ENCODE results near the gene LAMB3. TPM values are rescaled to one million over a fixed set of nuclear protein-coding genes. Genes with fewer than 3 reads are reported as not detected.

The LAMB3 gene
- total RNA-seq, 2 experiments from 2014 or later: 0.25 to 0.31 TPM

DNA sequence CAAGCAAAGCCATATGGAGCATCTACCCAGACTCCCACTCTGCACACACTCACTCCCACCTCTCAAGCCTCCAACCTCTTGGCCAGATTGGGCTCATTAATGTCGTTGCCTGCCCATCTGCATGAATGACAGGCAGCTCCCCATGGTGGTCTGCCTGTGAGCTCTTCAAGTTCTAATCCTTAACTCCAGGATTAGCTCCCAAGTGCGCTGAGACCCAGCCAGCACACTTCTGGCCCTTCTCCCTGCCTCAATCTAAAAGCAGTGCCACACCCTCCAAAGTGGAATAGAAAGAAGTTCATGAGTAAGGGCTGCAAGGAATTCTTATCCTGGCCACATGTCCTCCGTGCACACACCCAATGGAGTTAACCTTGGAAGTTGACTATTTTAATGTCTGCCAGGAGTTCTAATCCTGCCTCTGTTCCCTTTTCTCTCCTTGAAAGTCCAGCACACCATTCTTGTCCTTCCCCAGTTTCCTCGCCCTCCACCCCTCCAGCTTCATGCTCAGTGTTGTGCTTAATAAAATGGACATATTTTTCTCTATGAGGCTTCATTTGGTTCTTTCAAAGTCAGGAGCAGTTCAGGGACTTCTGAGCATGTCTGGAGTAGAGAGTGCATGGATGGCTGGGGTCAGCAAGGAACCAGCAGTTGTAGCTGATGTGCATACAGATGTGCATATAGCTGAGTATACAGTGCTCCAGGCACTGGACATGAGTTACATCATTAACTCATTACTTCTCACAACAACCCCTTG lies 38.6 kb downstream of the LAMB3 start:
- Histone ChIP-seq H3K27ac (ENCODE audit: low read depth in 1 of 2, low read length in 2 of 2) (no peak overlapping the region), H3K36me3 (ENCODE audit: insufficient read depth, low read length) (no peaks in the 10 kb centered on the region), H3K4me1 (ENCODE audit: insufficient read depth, low read length) (peaks cover 32% of the 10 kb centered on the region), H3K4me3 (ENCODE audit: low read length) (no peak overlapping the region), H3K9me3 (ENCODE audit: control insufficient read depth in 1 of 2, insufficient read depth in 1 of 2, low read length in 2 of 2) (peaks cover 0 to 4% of the 10 kb centered on the region in 2 experiments), H3K27me3 (ENCODE audit: control insufficient read depth in 1 of 2, insufficient read depth in 2 of 2, low read length in 2 of 2) (no peaks in the 10 kb centered on the region)
- intact Hi-C loops (cut with DNase I, micrococcal nuclease): no loop called here
- CTCF ChIA-PET: no interaction called here
- DNase-seq (no peak), ATAC-seq (ENCODE audit: poor library complexity) (no peak)
- Mint-ChIP-seq H3K36me3 (ENCODE audit: low read depth) (no peaks in the 10 kb centered on the region), H3K9me3 (no peaks in the 10 kb centered on the region), H3K4me3 (no peak overlapping the region), H3K27ac (no peak overlapping the region), H3K27me3 (no peaks in the 10 kb centered on the region), H3K4me1 (ENCODE audit: low read depth) (peaks cover 1% of the 10 kb centered on the region)
- TF ChIP-seq, protein P1, sequence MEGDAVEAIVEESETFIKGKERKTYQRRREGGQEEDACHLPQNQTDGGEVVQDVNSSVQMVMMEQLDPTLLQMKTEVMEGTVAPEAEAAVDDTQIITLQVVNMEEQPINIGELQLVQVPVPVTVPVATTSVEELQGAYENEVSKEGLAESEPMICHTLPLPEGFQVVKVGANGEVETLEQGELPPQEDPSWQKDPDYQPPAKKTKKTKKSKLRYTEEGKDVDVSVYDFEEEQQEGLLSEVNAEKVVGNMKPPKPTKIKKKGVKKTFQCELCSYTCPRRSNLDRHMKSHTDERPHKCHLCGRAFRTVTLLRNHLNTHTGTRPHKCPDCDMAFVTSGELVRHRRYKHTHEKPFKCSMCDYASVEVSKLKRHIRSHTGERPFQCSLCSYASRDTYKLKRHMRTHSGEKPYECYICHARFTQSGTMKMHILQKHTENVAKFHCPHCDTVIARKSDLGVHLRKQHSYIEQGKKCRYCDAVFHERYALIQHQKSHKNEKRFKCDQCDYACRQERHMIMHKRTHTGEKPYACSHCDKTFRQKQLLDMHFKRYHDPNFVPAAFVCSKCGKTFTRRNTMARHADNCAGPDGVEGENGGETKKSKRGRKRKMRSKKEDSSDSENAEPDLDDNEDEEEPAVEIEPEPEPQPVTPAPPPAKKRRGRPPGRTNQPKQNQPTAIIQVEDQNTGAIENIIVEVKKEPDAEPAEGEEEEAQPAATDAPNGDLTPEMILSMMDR (IDR thresholded peaks at IDR 0.05): no peak
- POLR2A ChIA-PET: no interaction called here

DNA sequence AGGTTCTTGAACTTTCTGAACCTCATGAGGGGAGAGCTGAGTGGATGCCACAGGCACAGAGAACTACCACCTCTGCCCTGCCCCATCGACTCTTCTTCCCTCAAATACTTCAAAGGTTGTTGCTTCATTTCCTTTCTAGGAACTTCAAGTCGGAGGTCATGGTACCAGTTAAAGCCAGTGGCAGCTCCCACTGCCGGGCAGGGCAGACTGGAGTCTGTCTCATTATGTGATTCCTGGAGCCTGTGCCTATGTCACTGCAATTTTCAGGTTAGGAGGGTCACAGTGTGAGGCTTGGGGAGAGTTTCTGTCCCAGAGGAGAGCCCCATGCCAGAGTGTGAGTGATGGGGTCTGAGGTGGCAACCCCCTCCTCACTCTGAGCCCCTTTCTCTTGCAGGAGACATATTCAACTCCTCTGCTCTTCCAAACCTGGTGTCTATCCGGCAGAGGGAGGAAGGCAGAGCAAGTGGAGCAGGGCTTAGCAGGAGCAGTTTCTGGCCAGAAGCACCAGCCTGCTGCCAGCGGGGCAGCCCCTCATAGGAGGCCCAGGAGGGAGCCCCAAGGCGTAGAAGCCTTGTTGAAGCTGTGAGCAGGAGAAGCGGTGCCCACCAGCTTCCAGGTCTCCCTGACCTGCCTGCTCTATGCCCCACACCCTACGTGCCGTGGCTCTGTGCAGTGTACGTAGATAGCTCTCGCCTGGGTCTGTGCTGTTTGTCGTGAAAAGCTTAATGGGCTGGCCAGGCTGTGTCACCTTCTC lies 39.4 kb downstream of the LAMB3 start:
- no peaks in the 10 kb centered on the region for H3K36me3 Mint-ChIP-seq (ENCODE audit: low read depth)
- H3K27ac ChIP-seq (ENCODE audit: low read depth in 1 of 2, low read length in 2 of 2): no peak overlapping the region
- H3K9me3 ChIP-seq (ENCODE audit: control insufficient read depth in 1 of 2, insufficient read depth in 1 of 2, low read length in 2 of 2): peaks cover 0 to 4% of the 10 kb centered on the region in 2 experiments
- intact Hi-C loops (cut with DNase I, micrococcal nuclease): no loop called here
- H3K4me1 Mint-ChIP-seq (ENCODE audit: low read depth): no peaks in the 10 kb centered on the region
- H3K36me3 ChIP-seq (ENCODE audit: insufficient read depth, low read length): no peaks in the 10 kb centered on the region
- H3K27me3 Mint-ChIP-seq: no peaks in the 10 kb centered on the region
- peaks cover 27% of the 10 kb centered on the region for H3K4me1 ChIP-seq (ENCODE audit: insufficient read depth, low read length)
- CTCF ChIA-PET: no interaction called here
- TF ChIP-seq, protein P1 (IDR thresholded peaks at IDR 0.05): no peak
- POLR2A ChIA-PET: no interaction called here
- no peak overlapping the region for H3K27ac Mint-ChIP-seq
- H3K4me3 ChIP-seq (ENCODE audit: low read length): no peak overlapping the region
- no peak overlapping the region for H3K4me3 Mint-ChIP-seq
- DNase-seq (no peak), ATAC-seq (ENCODE audit: poor library complexity) (no peak)
- H3K27me3 ChIP-seq (ENCODE audit: control insufficient read depth in 1 of 2, insufficient read depth in 2 of 2, low read length in 2 of 2): no peaks in the 10 kb centered on the region
- H3K9me3 Mint-ChIP-seq: no peaks in the 10 kb centered on the region

DNA sequence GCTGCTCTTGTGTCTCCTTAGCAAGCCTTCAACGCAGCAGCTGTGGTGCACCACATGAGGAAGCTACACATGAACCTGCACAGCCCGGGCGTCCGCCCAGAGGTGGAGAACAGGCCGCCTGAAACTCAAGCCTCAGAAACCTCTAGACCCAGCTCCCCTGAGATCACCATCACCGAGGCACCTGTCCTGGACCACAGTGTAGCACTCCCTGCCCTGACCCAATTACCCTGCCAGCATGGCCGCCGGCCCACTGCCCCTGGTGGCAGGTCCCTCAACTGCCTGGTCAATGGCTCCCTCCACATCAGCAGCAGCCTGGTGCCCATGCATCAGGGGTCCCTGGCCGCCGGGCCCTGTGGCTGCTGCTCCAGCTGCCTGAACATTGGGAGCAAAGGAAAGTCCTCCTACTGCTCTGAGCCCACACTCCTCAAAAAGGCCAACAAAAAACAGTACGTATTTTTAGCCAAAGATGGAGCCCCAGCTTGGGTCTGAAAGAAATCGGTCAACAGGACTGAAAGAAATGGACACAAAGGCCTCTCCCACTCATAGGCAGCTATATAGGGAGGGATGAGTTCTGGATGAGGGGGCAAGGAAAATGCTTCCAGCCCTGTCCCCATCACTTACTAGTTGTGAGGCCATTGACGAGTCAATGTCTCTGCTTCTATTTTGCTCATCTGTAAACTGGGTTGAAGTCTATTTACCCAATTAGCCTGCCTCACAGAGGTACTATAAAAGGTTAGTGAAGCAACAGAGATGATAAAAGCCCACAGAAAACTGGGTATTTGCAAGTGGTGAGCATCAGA lies 40.3 kb downstream of the LAMB3 start:
- peak in 2 of 14 experiments; percentile 26 to 53 for DNase-seq
- Mint-ChIP-seq H3K36me3 (ENCODE audit: low read depth) (no peaks in the 10 kb centered on the region), H3K4me1 (ENCODE audit: low read depth) (no peaks in the 10 kb centered on the region), H3K27ac (no peak overlapping the region), H3K4me3 (no peak overlapping the region), H3K9me3 (no peaks in the 10 kb centered on the region), H3K27me3 (no peaks in the 10 kb centered on the region)
- ChIA-PET CTCF (no interaction called here), POLR2A (interaction anchor here (1.2 kb wide), 1 partner anchor 43 kb away, joined by 3 read pairs; no protein-coding TSS in a partner anchor)
- Histone ChIP-seq H3K4me1 (ENCODE audit: insufficient read depth, low read length) (peaks cover 29% of the 10 kb centered on the region), H3K27ac (ENCODE audit: low read depth in 1 of 2, low read length in 2 of 2) (no peak overlapping the region), H3K4me3 (ENCODE audit: low read length) (no peak overlapping the region), H3K9me3 (ENCODE audit: control insufficient read depth in 1 of 2, insufficient read depth in 1 of 2, low read length in 2 of 2) (peaks cover 0 to 4% of the 10 kb centered on the region in 2 experiments), H3K27me3 (ENCODE audit: control insufficient read depth in 1 of 2, insufficient read depth in 2 of 2, low read length in 2 of 2) (no peaks in the 10 kb centered on the region), H3K36me3 (ENCODE audit: insufficient read depth, low read length) (no peaks in the 10 kb centered on the region)
- intact Hi-C loops (cut with DNase I, micrococcal nuclease): loop anchor here in 1 of 2 experiments (2.0 kb wide), 1 partner anchor 19 kb away; no protein-coding TSS in a partner anchor
- no peak for ATAC-seq (ENCODE audit: poor library complexity)
- TF ChIP-seq, protein P1 (IDR thresholded peaks at IDR 0.05): no peak
